GM06990 (cell line): ENCODE data around the gene LARGE1.

Source experiments
- DNase-seq: peaks from one replicate; pipeline ENCODE4 v3.0.0-alpha.2; 2011; ENCODE audit not compliant: insufficient read length; ENCODE audit errors: extremely low read depth
- H3K27me3 ChIP-seq: replicated peaks from 2 replicates; pipeline ENCODE4 v1.6.0; 2011; ENCODE audit warnings: low read length; ENCODE audit not compliant: control insufficient read depth, insufficient read depth
- H3K36me3 ChIP-seq: 2 replicates; pipeline ENCODE4 v1.5.1; 2011; ENCODE audit warnings: low read length; ENCODE audit not compliant: control insufficient read depth, insufficient read depth
- H3K4me3 ChIP-seq: replicated peaks from 2 replicates; pipeline ENCODE4 v1.5.1; 2011; ENCODE audit warnings: low read depth, mild to moderate bottlenecking, control low read depth, low read length
- TF ChIP-seq, protein P1 (sequence below): IDR thresholded peaks from 2 replicates; pipeline ENCODE4 v1.5.1; 2011; ENCODE audit warnings: low read length, control low read depth, mild to moderate bottlenecking, inconsistent platforms; ENCODE audit not compliant: insufficient read depth, poor library complexity, severe bottlenecking

Gene LARGE1

DNA sequence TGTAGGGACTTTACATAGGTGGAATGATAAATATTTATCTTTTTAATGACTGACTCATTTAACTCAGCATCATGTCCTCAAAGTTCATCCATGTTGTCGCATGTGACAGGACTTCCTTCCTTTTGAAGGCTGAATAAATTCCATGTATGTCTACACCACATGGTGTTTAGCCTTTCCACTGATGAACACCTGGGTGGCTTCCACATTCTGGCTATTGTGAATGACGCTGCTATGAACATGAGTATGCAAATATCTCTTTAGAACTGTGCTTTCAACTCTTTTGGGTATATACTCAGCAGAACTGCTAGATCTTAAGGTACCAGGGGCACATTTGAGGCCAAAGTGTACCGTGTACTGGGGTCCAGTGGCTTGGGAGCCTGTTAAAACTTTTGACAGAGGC lies 24.1 kb downstream of the LARGE1 start:
- Histone ChIP-seq H3K27me3 (no peaks in the 10 kb centered on the region), H3K4me3 (peak overlapping the region; percentile 24), H3K36me3 (no peaks in the 10 kb centered on the region)
- TF ChIP-seq, protein P1, sequence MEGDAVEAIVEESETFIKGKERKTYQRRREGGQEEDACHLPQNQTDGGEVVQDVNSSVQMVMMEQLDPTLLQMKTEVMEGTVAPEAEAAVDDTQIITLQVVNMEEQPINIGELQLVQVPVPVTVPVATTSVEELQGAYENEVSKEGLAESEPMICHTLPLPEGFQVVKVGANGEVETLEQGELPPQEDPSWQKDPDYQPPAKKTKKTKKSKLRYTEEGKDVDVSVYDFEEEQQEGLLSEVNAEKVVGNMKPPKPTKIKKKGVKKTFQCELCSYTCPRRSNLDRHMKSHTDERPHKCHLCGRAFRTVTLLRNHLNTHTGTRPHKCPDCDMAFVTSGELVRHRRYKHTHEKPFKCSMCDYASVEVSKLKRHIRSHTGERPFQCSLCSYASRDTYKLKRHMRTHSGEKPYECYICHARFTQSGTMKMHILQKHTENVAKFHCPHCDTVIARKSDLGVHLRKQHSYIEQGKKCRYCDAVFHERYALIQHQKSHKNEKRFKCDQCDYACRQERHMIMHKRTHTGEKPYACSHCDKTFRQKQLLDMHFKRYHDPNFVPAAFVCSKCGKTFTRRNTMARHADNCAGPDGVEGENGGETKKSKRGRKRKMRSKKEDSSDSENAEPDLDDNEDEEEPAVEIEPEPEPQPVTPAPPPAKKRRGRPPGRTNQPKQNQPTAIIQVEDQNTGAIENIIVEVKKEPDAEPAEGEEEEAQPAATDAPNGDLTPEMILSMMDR: no peak
- peak; percentile 50 for DNase-seq

DNA sequence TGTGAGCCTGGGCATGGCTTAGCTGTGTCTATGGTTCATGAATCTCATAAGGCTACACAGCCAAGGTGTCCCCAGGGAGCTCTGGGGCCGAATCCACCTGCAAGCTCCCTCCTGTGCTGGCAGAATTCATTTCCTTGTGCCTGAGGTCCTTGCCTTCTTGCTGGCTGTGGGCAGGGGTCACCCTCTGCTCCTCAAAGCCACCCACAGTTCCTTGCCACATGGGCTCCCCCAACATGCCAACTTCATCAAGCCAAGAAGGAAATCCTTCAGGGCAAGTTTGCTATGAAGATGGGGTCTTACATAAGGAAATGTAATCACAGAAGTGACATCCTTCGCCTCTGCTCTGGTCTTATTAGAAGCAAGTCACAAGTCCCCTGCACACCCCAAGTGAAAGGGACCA lies 24.8 kb downstream of the LARGE1 start:
- TF ChIP-seq, protein P1: no peak
- no peak overlapping the region for H3K4me3 ChIP-seq
- DNase-seq: no peak
- no peaks in the 10 kb centered on the region for H3K36me3 ChIP-seq
- H3K27me3 ChIP-seq: no peaks in the 10 kb centered on the region

DNA sequence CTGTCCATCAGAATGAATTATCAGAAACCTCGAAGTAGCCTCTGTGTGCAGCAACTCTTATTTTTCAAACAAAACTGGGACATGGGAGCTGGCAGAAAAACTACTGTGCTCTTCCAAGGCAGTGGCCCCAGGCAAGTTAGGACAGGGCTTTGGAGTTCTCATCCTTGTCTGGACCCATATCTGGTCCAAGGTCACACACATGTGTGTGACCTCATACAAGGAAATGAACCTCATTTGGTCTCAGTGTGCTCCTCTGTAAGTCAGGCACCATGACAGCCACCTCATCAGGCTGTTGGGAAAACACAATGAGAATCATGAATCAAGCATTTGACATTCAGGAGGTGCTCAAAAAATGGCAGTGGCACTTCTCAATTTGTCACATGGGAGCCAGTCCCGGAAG lies 25.8 kb downstream of the LARGE1 start:
- no peak for DNase-seq
- Histone ChIP-seq H3K4me3 (no peak overlapping the region), H3K36me3 (no peaks in the 10 kb centered on the region), H3K27me3 (no peaks in the 10 kb centered on the region)
- TF ChIP-seq, protein P1: no peak

DNA sequence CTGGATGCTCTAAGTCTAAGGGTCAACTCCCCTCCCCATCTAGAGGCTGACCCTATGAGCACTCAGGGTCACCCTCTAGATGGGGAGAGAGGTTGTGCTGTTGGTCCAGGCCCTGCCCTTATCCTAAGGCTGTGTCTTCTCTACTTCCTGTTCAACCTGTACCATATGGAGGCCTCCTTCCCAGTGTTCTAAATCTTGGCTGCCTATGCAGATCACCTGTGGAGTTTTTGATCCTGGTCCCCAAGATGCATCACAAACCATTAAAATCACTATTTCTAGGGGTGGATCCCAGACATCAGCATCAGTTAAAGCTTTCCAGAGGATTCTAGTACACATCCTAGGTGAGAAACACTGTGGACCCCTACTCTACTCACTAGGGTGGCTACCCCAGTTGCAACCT lies 26.2 kb downstream of the LARGE1 start:
- Histone ChIP-seq H3K27me3 (no peaks in the 10 kb centered on the region), H3K36me3 (no peaks in the 10 kb centered on the region), H3K4me3 (no peak overlapping the region)
- TF ChIP-seq, protein P1: no peak
- no peak for DNase-seq

DNA sequence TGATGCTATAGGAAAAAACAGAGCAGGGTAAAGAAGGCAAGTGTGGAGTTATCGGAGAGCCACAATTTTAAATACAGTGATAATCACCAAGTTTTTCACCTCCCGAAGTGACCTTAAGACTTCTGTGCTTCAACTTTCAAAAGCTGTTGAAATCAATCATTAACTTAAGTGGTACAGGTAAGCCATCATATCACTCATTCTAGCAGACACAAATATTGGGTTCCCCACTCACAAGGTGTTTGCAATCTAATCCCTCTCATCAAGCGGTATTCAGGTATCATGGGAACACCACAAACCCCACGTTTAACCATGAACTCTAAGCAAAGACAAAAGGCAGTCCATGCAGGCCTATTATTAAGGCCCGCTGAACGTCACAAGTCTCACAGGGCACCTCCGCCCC lies 26.8 kb downstream of the LARGE1 start:
- DNase-seq: no peak
- no peaks in the 10 kb centered on the region for H3K36me3 ChIP-seq
- no peaks in the 10 kb centered on the region for H3K27me3 ChIP-seq
- H3K4me3 ChIP-seq: no peak overlapping the region
- TF ChIP-seq, protein P1: no peak

DNA sequence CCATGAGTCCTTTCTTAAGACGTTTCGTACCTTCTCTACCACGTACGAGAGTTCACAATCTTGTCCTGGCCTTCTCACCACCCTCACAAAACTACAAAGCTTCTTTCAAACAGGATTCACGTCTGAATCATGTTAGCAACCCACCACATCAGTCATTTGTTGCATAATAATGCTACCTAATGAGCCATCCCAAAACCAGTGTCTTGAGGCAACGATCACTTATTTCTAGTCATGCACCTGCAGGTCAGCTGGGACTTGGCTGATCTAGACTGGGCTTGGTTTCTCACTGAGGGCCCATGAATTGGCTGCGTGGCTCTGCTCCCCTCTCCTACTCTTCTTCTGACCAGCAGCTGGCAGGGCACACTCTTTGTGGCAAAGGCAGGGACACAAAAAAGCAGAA lies 28.3 kb downstream of the LARGE1 start:
- DNase-seq: peak; percentile 39
- Histone ChIP-seq H3K27me3 (no peaks in the 10 kb centered on the region), H3K4me3 (no peak overlapping the region), H3K36me3 (no peaks in the 10 kb centered on the region)
- TF ChIP-seq, protein P1: no peak
